ENCODE measurements around the gene SLC7A4.
"Not testable (repeated sequence)": the region's sequence is repeated elsewhere in the genome, so short reads cannot be mapped to it uniquely, and the experiment has no call there.

SLC7A4 gene

GRCh38 chr22:21012446-21013407, 19.6 kb downstream of the SLC7A4 start:
- TF ChIP-seq CTCF (IDR thresholded peaks at IDR 0.05; ENCODE audit: low read depth, low read length, missing control alignments), result no peak
- in situ Hi-C loops (cut with HindIII; ENCODE audit: low sequenced_read_pairs), result no loop called here
- DNase-seq (ENCODE audit: low read depth), result no peak
- no peak overlapping the region for H3K4me3 ChIP-seq (ENCODE audit: low read depth, low read length)

- no peak for TF ChIP-seq CTCF (IDR thresholded peaks at IDR 0.05; ENCODE audit: low read depth, low read length, missing control alignments)
- in situ Hi-C loops (cut with HindIII; ENCODE audit: low sequenced_read_pairs), result no loop called here
- H3K4me3 ChIP-seq (ENCODE audit: low read depth, low read length), result no peak overlapping the region
Observed at GRCh38 chr22:21010426-21011113, 21.8 kb downstream of the SLC7A4 start.

GRCh38 chr22:21009638-21010425, 22.5 kb downstream of the SLC7A4 start:
- TF ChIP-seq CTCF (IDR thresholded peaks at IDR 0.05; ENCODE audit: low read depth, low read length, missing control alignments), result no peak
- H3K4me3 ChIP-seq (ENCODE audit: low read depth, low read length), result no peak overlapping the region
- in situ Hi-C loops (cut with HindIII; ENCODE audit: low sequenced_read_pairs), result no loop called here
- peak; percentile 23 for DNase-seq (ENCODE audit: low read depth)

More at GRCh38 chr22:21010426-21011113, 21.8 kb downstream of the SLC7A4 start:
- no peak for DNase-seq (ENCODE audit: low read depth)

- in situ Hi-C loops (cut with HindIII; ENCODE audit: low sequenced_read_pairs); H3K4me3 ChIP-seq (ENCODE audit: low read depth, low read length); DNase-seq (ENCODE audit: low read depth): not testable (repeated sequence)
Observed at GRCh38 chr22:21009208-21009607, 23.2 kb downstream of the SLC7A4 start.

- in situ Hi-C loops (cut with HindIII; ENCODE audit: low sequenced_read_pairs), result no loop called here
- no peak for DNase-seq (ENCODE audit: low read depth)
- no peak overlapping the region for H3K4me3 ChIP-seq (ENCODE audit: low read depth, low read length)
- no peak for TF ChIP-seq CTCF (IDR thresholded peaks at IDR 0.05; ENCODE audit: low read depth, low read length, missing control alignments)
Observed at GRCh38 chr22:21003782-21004181, 28.6 kb downstream of the SLC7A4 start.

GRCh38 chr22:21001601-21002325, 30.6 kb downstream of the SLC7A4 start, which contains the start of gene THAP7:
THAP7 (minus strand) TSS chr22:21002118; CDS start chr22:21001911, 207 bp downstream.
- TF ChIP-seq CTCF (IDR thresholded peaks at IDR 0.05; ENCODE audit: low read depth, low read length, missing control alignments), result no peak
- H3K4me3 ChIP-seq (ENCODE audit: low read depth, low read length), result peak within 1 kb of the TSS; percentile 88
- DNase-seq (ENCODE audit: low read depth), result peak; percentile 80
- in situ Hi-C loops (cut with HindIII; ENCODE audit: low sequenced_read_pairs), result no loop called here
